ENCODE measurements around the gene MXRA8.

MXRA8 gene

GRCh38 chr1:1321477-1321876 lies 36.9 kb downstream of the MXRA8 start:
- H3K9me3 ChIP-seq (ENCODE audit: insufficient read depth, low read length) = no peaks in the 10 kb centered on the region
- no peak overlapping the region for H3K4me3 ChIP-seq (ENCODE audit: insufficient read depth, low read length, poor library complexity, severe bottlenecking)
- peaks cover 15% of the 10 kb centered on the region for H3F3A ChIP-seq (ENCODE audit: insufficient read depth)
- H3K9me2 ChIP-seq (replicated peaks; ENCODE audit: insufficient read depth, low read length) = no peaks in the 10 kb centered on the region
- no peak overlapping the region for H3K4me2 ChIP-seq (ENCODE audit: low read depth, low read length, poor library complexity, severe bottlenecking)
- H3K27ac ChIP-seq (ENCODE audit: low read depth, low read length) = no peak overlapping the region
- peaks cover 55% of the 10 kb centered on the region for H3K79me2 ChIP-seq (ENCODE audit: insufficient read depth, low read length)
- no peak overlapping the region for H2AFZ ChIP-seq (ENCODE audit: low read depth, low read length, severe bottlenecking)
- no peak for TF ChIP-seq CTCF (IDR thresholded peaks at IDR 0.05; ENCODE audit: insufficient read depth, low read length, poor library complexity, severe bottlenecking)
- no peak for TF ChIP-seq EZH2phosphoT487 (conservative IDR thresholded peaks at IDR 0.05; ENCODE audit: low read length)
- H4K20me1 ChIP-seq (ENCODE audit: low read depth, low read length) = no peaks in the 10 kb centered on the region; the same call in 1 of the 2 replicates
- no peaks in the 10 kb centered on the region for H3K36me3 ChIP-seq (ENCODE audit: low read length)
- H3K27me3 ChIP-seq (ENCODE audit: low read length) = no peaks in the 10 kb centered on the region
- no peak overlapping the region for H3K9ac ChIP-seq (ENCODE audit: low read length)

DNA sequence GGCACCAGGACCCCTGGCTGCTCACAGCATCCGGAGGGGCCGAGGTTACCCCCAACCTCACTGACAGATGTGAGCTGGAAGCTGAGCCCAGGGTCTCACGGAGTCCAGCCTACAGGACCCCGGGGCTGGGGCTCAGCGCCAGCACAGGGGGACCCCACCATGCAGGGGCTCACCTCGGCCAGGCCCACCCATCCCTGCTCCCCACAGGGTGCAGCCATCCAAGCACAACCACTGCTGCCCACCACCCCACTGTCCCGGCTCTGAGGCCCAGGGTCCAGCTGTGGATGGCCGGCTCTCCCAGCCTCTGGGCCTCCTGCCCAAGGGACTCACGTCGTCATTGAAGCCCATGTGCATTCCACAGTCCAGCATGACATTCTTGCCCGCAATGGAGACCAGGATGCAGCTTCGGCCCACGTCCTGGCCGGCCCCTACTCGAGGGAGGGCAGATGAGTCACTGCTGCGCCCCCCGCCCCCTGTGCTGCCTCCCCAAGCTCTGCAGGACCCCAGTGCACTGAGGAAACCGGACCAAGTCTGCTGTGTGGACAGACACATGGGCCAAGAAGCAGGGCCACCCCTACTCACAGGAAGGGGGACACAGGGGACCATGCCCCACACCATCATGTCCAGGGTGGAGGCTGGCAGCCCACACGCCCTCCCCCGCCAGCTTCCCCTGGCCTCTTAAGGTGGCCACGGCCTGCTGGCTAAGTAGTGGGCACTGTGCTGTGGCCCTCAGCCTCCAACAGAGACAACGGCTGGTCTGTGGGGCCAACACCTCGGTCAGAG lies 37.5 kb downstream of the MXRA8 start:
- peaks cover 21% of the 10 kb centered on the region for H3F3A ChIP-seq (ENCODE audit: insufficient read depth)
- no peaks in the 10 kb centered on the region; the same call in 1 of the 2 replicates for H4K20me1 ChIP-seq (ENCODE audit: low read depth, low read length)
- H2AFZ ChIP-seq (ENCODE audit: low read depth, low read length, severe bottlenecking) = no peak overlapping the region
- TF ChIP-seq EZH2phosphoT487 (conservative IDR thresholded peaks at IDR 0.05; ENCODE audit: low read length) (no peak), CTCF (IDR thresholded peaks at IDR 0.05; ENCODE audit: insufficient read depth, low read length, poor library complexity, severe bottlenecking) (no peak)
- H3K79me2 ChIP-seq (ENCODE audit: insufficient read depth, low read length) = peaks cover 55% of the 10 kb centered on the region
- H3K36me3 ChIP-seq (ENCODE audit: low read length) = no peaks in the 10 kb centered on the region
- no peak overlapping the region for H3K4me2 ChIP-seq (ENCODE audit: low read depth, low read length, poor library complexity, severe bottlenecking)
- no peak overlapping the region for H3K9ac ChIP-seq (ENCODE audit: low read length)
- no peak overlapping the region for H3K27ac ChIP-seq (ENCODE audit: low read depth, low read length)
- H3K9me3 ChIP-seq (ENCODE audit: insufficient read depth, low read length) = no peaks in the 10 kb centered on the region
- H3K9me2 ChIP-seq (replicated peaks; ENCODE audit: insufficient read depth, low read length) = no peaks in the 10 kb centered on the region
- no peak overlapping the region for H3K4me3 ChIP-seq (ENCODE audit: insufficient read depth, low read length, poor library complexity, severe bottlenecking)
- no peaks in the 10 kb centered on the region for H3K27me3 ChIP-seq (ENCODE audit: low read length)

DNA sequence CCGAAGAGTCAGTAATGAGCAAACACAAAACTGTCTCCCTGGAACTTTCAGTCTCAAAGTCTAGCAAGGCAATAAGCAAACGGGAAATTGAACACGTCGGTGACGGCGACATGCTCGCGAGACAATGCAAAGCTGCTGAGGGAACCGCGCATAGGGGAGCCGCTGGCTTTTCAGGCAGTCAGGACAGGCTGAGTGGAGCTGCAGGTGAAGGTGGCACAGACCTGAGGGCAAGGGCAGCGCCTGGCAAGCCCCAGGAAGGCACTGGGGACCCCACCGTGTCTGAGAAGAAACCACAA lies 38.8 kb downstream of the MXRA8 start:
- Histone ChIP-seq H4K20me1 (ENCODE audit: low read depth, low read length) (no peaks in the 10 kb centered on the region; the same call in 1 of the 2 replicates), H3K27ac (ENCODE audit: low read depth, low read length) (no peak overlapping the region), H3K9ac (ENCODE audit: low read length) (no peak overlapping the region), H3K4me3 (ENCODE audit: insufficient read depth, low read length, poor library complexity, severe bottlenecking) (no peak overlapping the region), H3K9me3 (ENCODE audit: insufficient read depth, low read length) (no peaks in the 10 kb centered on the region), H3F3A (ENCODE audit: insufficient read depth) (peaks cover 22% of the 10 kb centered on the region), H3K79me2 (ENCODE audit: insufficient read depth, low read length) (peaks cover 46% of the 10 kb centered on the region), H3K4me2 (ENCODE audit: low read depth, low read length, poor library complexity, severe bottlenecking) (no peak overlapping the region), H3K27me3 (ENCODE audit: low read length) (no peaks in the 10 kb centered on the region), H3K36me3 (ENCODE audit: low read length) (no peaks in the 10 kb centered on the region), H3K9me2 (replicated peaks; ENCODE audit: insufficient read depth, low read length) (no peaks in the 10 kb centered on the region), H2AFZ (ENCODE audit: low read depth, low read length, severe bottlenecking) (no peak overlapping the region)
- TF ChIP-seq EZH2phosphoT487 (conservative IDR thresholded peaks at IDR 0.05; ENCODE audit: low read length) (no peak), CTCF (IDR thresholded peaks at IDR 0.05; ENCODE audit: insufficient read depth, low read length, poor library complexity, severe bottlenecking) (no peak)
